GM21529 (cell line): ENCODE measurements around the gene PNPLA7.
"Not testable (repeated sequence)": the region's sequence is repeated elsewhere in the genome, so short reads cannot be mapped to it uniquely, and the experiment has no call there.

Experiments
- ATAC-seq: cut with Tn5 transposase; IDR thresholded peaks from one replicate; pipeline ENCODE4 v1.9.1; 2021; ENCODE audit not compliant: unreplicated experiment

Gene PNPLA7

DNA sequence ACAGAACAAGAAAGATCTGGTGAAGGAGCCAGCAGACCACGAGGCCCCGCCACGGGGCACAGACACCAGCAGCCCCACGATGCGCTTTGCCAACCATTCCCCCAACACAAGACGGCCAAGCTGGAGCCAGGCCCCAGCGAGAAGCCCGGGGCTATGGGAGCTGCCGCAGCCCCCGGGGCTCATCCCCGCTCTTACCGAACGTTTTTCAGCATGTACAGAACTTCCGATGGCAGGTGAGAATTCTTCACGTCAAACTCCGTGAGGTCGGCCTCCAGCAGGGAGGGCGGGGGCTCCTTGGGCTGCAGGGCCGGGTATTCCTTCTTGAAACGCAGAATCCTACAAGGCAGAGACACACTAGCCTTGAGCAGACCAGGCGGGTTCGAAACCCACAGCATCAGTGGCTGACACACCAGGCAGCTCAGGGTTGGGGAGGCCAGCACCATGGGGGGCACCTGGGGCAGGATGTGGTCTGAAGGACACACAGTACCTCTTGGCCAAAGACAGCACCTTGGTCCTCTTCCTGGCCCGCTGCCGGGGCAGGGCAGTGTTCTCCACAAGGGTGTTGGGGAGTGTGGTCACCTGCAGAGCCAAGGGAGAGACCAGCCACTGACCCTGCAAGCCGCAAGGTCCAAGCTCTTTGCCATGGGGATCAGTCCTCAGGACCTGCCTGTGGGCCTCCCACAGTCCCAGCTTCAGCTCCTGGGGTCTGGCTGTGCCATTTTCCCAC, 6.8 kb downstream of the PNPLA7 start:
- ATAC-seq, result no peak

DNA sequence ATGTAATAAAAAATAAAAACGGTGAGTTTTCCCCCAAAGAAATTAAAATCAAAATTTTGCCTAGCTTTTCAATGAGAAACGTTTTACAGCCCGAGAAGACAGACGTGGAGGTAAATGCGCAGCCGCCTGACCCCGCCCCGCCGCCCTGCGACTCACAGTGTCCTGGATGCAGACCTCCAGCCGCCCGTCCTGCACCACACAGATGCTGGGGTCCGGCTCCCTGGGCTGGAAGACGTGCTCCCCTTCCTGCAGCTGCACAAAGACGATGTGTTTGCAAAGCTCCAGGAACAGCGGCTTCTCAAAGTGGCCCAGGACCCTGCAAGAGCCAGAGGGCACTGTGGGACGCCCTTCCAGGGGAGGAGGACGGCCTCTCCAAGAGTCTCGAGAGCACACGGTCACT, 7.7 kb downstream of the PNPLA7 start:
- ATAC-seq, result no peak

DNA sequence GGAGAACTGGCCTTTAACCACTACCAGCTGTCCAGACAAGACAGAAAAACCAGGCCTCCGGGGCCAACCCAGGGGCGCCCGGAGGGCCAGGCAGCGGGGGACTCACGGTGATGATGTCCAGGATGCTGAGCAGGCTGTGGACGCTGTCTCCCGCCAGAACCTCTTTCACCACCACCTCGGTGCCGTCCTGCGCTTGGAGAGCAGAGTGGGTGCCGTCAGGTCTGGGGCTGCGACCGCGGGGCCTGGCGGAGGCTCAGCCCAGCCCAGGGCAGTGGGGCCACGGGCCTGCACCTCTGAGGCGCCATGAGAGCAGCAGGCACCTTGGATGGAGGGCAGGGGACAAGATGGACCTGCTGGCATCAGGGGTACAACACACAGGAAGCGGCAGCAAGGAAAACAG, 9.7 kb downstream of the PNPLA7 start:
- ATAC-seq, result no peak

DNA sequence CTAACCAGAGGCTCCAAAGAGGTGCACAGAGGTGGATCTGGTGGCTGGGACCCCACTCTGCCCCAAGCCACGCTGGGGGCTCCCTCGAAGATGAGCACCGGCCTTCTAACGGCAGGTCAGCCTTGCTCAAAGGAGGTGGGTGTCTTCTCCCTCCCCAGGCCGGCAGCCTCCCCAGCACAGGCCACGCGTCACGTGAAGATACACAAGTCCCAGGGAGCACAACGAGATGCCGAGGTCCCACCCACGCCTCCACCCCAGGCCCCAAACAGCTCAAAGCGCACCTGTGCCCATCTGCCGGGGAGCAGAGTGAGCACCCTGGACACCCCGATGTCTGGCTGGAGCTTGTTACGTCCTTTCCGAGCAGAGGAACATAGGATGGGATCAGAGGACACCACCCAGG, 12.1 kb downstream of the PNPLA7 start:
- ATAC-seq, result no peak

DNA sequence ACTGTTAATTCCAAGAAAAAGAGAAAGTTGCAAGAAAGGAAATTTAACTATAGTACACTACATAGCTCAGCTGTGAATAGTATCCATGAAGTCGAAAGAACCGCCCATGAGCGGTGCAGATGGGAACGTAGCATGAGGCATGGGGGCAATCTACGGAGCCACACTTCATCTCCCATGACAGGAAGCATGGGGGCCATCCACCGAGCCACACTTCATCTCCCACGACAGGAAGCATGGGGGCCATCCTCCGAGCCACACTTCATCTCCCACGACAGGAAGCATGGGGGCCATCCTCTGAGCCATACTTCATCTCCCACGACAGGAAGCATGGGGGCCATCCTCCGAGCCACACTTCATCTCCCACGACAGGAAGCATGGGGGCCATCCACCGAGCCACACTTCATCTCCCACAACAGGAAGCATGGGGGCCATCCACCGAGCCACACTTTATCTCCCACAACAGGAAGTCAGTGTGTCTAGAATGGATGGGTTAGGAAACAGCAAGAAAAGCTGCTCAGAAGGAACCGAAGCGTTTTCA, 13.5 kb downstream of the PNPLA7 start:
- not testable (repeated sequence) for ATAC-seq

DNA sequence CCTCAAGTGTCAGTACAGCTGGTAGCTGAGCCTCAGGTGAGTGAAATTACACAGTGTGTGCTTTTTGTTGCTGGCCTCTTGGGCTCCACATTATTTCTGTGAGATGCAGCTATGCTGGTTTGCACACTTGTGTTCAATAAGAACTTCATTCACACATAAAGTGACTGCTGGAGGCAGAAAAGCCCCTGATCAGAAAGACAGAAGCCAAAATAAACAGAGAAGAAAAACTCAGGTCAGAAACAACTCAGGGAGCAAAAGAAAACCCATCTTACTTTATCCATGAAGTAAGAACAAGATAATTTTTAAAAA, 15.1 kb downstream of the PNPLA7 start:
- ATAC-seq, result no peak

DNA sequence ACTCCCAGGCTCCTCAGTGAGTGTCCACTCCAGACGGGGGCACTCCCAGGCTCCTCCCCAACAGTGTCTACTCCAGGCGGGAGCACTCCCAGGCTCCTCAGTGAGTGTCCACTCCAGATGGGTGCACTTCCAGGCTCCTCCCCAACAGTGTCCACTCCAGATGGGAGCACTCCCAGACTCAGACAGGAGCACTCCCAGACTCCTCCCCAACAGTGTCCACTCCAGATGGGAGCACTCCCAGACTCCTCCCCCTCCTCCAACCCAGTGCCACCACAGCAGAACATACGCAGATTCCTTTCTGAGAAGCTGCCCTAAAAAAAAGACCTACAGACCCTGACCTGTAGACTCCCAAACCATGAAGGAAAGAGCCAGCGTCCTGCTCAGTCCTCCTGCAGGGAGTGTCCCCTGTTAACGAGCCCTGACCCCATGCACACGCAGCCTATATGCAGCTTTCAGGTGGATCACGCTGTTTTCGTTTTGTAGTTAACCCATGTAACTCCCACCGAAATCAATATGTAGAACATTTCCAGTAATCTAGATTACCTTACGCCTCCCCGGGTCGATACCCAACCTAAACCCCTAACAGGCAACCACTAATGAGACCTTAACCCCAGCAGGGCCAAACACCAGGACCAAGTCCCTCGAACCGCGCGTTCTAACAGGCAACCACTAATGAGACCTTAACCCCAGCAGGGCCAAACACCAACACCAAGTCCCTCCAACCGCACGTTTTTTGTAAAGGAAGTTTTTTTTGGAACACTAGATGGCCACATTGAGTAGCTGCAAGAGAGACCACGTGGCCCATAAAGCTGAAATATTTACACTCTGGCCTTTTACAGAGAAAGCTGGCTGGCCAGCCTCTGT, 15.7 kb downstream of the PNPLA7 start:
- ATAC-seq, result no peak

DNA sequence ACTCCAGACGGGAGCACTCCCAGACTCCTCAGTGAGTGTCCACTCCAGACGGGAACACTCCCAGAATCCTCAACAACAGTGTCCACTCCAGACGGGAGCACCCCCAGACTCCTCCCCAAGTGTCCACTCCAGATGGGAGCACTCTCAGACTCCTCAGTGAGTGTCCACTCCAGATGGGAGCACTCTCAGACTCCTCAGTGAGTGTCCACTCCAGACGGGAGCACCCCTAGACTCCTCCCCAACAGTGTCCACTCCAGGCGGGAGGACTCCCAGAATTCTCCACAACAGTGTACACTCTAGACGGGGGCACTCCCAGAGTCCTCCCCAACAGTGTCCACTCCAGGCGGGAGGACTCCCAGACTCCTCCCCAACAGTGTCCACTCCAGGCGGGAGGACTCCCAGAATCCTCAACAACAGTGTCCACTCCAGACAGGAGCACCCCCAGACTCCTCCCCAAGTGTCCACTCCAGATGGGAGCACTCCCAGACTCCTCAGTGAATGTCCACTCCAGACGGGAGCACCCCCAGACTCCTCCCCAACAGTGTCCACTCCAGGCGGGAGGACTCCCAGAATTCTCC, 17.2 kb downstream of the PNPLA7 start:
- ATAC-seq, result not testable (repeated sequence)

DNA sequence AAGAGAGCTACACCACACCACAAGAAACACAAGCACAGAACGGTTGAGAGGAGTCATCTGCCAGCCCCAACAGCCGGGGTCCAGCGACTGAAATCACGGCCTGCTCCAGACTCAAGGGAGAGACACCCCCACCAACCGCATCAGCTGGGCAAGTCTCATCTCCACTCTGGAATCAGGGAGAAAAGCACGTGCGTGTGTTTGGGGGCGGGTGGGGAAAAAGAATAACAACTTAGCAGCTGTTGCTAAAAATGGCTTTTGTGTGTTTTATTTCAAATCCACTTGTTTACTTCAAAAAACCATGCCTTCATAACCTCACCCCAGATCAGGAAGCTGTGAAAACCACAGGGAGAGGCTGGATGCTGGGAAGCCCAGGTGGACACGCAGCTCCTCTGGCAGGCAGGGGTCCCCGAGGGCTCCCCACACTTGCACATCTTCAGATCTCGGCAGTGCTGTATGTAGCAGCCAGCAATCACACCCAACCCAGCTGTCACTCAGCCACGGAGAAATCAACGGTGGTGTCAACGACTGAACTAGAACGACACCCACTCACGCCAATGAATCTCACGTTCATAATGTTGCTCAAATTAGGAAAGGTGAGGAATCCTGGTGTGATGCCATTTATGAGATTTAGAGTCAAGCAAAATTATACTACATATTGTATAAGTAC, 19.0 kb downstream of the PNPLA7 start:
- no peak for ATAC-seq

DNA sequence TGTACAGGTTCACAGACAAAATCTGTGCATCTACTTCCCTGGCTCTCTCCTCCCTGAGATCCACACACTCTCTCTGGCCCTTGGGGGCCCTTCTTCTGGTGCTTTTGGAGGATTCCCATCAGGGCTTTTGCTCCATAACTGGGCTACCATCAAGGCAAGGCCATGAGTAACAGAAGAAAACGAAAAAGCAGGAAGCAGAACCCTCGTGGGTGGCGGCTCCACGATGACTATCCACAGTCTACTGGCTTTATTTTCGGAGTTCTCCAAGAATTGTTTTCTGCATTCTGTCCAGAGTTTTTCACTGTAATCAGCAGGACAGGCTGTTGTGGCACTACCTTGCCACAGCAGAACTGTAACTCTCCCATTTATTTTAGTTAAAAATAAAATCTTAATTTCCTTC, 19.9 kb downstream of the PNPLA7 start:
- ATAC-seq, result no peak

DNA sequence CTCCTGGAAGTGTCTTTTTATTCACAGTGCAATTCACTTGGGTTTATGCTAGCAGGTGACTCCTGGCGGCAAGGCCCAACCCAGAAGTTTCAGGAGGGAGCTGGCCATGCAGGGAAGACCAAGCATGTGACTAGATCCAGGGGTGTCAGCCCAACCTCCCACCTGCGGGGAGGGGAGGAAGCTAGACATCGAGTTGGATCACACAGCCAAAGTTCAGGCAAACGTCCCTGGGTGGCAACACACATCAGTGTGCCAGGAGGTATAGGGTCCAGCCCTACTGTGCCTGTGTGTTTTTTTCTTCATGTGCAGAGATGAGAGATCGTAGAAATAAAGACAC, 25.3 kb downstream of the PNPLA7 start:
- no peak for ATAC-seq

DNA sequence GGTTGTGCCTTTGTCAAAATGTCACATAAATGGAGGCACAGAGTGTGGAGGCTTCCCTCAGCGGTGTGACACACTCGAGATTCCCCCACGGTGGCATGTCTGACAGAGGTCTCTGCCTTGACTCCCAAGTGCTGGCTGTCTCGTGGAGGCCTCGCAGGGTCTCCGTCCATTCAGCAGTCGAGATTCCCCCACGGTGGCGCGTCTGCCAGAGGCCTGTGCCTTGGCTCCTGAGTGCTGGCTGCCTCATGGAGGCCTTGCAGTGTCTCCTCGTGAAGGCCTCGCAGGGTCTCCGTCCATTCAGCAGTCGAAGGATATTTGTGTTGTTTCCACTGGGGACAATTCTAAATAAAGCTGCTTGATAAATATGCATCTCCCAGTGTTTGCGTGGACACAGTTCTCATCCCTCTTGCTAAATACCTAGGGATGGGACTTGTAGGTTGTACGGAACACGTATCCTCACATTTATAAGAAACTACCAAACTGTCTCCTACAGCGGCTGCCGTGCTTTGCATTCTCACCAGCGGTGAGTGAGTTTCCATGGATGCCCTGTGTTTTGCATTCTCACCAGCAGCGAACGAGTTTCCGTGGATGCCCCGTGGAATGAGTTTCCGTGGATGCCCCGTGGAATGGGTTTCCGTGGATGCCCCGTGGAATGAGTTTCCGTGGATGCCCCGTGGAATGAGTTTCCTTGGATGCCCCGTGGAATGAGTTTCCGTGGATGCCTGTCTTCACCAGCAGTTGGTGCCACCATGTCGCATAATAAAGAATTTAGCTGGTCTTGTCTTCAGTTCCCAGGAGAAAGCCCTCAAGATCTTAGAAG, 25.8 kb downstream of the PNPLA7 start:
- ATAC-seq, result no peak

DNA sequence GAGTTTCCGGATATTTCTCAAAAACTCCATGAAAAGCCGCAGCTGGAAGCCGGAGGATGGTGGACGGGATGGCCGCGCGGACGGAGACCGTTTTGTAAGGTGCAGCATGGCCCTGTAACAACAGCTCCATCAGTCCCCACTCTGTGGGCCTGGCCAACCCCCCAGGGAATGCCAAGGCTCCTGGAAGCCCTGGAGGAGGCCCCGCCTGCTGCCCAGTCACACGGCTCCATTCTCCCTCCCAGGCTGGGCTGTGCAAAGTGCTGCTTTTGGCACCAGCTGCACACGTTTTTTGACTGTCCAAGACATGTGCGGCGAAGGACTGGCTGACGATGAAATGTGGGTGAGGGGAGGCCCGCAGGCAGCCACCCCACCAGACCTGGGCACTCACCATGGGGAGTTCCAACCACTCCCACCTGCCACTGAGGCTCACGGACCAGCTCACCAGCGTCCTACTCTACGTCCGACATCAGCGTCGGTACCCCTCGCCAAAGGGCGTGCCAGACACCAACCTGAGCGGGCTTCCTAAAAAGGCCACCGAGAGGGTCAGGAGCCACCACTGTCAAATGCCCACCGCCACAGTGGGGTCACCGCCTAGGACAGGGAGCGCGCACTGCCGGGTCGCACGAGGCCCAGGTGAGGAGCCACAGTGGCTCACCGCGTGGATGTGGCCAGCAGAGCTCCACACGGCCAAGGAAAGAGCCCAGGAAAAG, 27.3 kb downstream of the PNPLA7 start:
- no peak for ATAC-seq

DNA sequence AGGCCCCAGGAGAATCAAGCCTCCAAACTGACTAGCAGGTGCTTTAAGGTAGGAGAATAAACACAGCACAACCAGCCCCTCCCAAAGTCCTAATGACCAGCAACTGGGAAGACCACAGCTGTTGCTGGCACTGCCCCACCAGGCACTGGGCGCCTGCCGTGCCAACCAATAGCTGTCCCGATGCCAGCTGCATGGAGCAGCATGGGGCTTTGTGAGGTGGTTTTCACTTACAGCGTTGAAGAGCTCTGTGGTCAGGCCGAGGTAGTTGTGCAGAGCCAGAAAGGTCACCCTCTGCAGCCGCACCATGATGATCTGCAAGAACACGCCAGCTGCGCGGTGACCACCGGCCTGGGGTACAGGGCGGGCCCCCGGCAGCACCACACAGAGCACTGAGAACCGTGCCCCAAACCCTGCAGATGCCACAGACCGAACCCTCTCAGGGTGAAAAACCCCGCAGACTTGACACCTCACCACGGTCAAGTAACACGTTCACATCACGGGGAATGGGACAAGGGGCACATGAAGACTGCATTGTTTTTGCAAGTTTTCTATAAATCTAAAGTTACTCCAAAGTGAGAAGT, 28.7 kb downstream of the PNPLA7 start:
- no peak for ATAC-seq

DNA sequence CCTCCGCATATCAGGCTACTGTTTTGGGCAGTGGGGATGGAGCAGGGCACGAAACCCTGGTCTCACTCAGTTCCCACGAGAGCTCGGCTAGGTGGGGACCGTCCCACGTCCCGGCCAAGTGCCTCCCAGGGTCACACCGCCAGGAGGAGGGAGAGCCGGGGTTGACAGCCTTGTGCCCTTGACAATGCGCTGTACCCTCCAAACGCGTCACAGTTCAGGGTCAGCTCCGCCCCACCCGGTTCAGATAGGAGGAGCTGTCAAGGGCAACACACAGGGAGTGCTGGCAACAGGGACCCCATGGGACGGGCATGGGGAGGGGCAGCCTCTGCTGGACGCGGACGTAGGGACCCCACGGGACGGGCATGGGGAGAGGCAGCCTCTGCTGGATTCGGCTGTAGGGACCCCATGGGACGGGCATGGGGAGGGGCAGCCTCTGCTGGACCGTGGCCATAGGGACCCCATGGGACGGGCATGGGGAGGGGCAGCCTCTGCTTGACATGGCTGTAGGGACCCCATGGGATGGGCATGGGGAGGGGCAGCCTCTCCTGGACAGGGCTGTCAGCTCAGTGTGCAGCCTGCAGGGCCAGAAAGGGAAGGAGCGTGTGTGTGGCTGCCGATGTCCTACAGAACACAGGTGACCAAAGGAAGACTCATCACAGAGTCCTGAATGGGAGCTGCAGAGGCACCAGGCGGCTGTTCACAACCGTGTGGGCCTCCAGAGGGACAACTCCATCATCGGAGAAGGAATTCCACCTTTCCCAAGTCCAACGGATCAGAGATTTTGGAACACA, 29.4 kb downstream of the PNPLA7 start:
- ATAC-seq, result no peak

DNA sequence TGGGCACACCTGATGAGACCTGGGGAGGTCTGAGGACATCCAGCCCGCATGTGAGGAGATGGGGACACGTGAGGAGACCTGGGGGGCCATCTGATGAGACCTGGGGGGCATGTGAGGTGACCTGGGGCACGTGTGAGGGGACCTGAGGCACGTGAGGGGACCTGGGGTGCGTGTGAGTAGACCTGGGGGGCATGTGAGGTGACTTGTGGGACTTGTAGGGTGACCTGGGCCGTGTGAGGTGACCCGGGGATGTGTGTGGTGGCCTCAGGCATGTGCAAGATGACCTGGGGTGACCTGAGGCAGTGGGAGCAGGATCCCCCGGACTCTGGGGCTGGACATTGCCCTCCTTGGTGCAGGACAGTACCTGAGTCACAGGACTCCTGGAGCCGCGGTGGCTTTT, 30.6 kb downstream of the PNPLA7 start:
- no peak for ATAC-seq

DNA sequence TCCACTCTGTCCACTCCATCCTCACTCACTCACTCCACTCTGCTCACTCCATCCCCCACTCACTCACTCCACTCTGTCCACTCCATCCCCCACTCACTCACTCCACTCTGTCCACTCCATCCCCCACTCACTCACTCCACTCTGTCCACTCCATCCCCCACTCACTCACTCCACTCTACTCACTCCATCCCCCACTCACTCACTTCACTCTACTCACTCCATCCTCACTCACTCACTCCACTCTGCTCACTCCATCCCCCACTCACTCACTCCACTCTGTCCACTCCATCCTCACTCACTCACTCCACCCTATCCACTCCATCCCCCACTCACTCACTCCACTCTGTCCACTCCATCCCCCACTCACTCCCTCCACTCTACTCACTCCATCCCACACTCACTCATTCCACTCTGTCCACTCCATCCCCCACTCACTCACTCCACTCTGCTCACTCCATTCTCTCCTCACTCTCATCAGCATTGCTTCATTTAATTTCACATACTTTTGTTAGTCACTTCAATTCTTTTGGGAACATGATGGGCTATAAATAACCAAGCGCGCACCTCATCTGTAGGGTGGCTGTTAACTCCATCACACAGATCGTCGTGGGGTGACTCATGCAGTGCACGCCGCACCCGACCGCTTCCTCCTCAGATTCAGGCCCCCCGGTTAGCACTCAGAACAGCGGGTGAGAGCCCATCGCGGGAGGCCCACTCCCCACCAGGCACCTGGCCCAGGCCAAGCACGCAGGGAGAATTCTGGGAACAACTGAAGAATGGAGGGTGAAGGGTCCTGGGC, 31.3 kb downstream of the PNPLA7 start:
- not testable (repeated sequence) for ATAC-seq
